NT2/D1 (cell line): ENCODE results near the gene TDRD6.

ENCODE experiments used
- DNase-seq: peaks from one replicate; pipeline ENCODE4 v3.0.0-alpha.2; 2011; ENCODE audit warnings: low read depth, low spot score
- H3K27me3 ChIP-seq: 2 replicates; pipeline ENCODE4 v1.6.0; 2011; ENCODE audit warnings: mild to moderate bottlenecking; ENCODE audit not compliant: insufficient read length, insufficient read depth
- H3K36me3 ChIP-seq: 2 replicates; pipeline ENCODE4 v1.6.1; 2011; ENCODE audit warnings: mild to moderate bottlenecking, low read length, mixed read lengths; ENCODE audit not compliant: insufficient read depth, insufficient read length
- H3K4me1 ChIP-seq: 2 replicates; pipeline ENCODE4 v1.5.1; 2011; ENCODE audit not compliant: insufficient read depth, insufficient read length
- H3K4me3 ChIP-seq: 2 replicates; pipeline ENCODE4 v1.5.1; 2011; ENCODE audit warnings: low read depth; ENCODE audit not compliant: insufficient read length
- H3K9ac ChIP-seq: 2 replicates; pipeline ENCODE4 v1.6.0; 2011; ENCODE audit warnings: low read depth; ENCODE audit not compliant: insufficient read length
- H3K9me3 ChIP-seq: 2 replicates; pipeline ENCODE4 v1.5.1; 2011; ENCODE audit warnings: mild to moderate bottlenecking, low read length; ENCODE audit not compliant: insufficient read depth
- SUZ12 ChIP-seq: IDR thresholded peaks from 2 replicates; pipeline ENCODE4 v1.6.1; 2011; ENCODE audit not compliant: insufficient read length, insufficient read depth; ENCODE audit errors: extremely low read depth
- YY1 ChIP-seq: IDR thresholded peaks from 2 replicates; pipeline ENCODE4 v1.6.1; 2011; ENCODE audit not compliant: insufficient read length, insufficient read depth
- ZNF274 ChIP-seq: IDR thresholded peaks from 2 replicates; pipeline ENCODE4 v1.6.1; 2011; ENCODE audit warnings: mild to moderate bottlenecking, low read depth, low read length

TDRD6 gene

GRCh38 chr6:46688117-46688965 is 656 bp downstream of the TDRD6 start:
- Histone ChIP-seq H3K27me3 (no peaks in the 10 kb centered on the region), H3K4me1 (no peaks in the 10 kb centered on the region), H3K36me3 (no peaks in the 10 kb centered on the region), H3K9me3 (no peaks in the 10 kb centered on the region), H3K9ac (no peak overlapping the region), H3K4me3 (no peak overlapping the region)
- TF ChIP-seq YY1 (no peak), ZNF274 (no peak)
- no peak for DNase-seq

GRCh38 chr6:46688966-46689335 is 1.3 kb downstream of the TDRD6 start:
- Histone ChIP-seq H3K27me3 (no peaks in the 10 kb centered on the region), H3K9ac (no peak overlapping the region)
- TF ChIP-seq YY1: no peak
- no peak for TF ChIP-seq ZNF274
- no peak for TF ChIP-seq SUZ12

GRCh38 chr6:46689657-46690056 is 2.0 kb downstream of the TDRD6 start:
- Histone ChIP-seq H3K9me3 (no peaks in the 10 kb centered on the region), H3K4me3 (no peak overlapping the region), H3K9ac (no peak overlapping the region), H3K36me3 (no peaks in the 10 kb centered on the region), H3K4me1 (no peaks in the 10 kb centered on the region), H3K27me3 (no peaks in the 10 kb centered on the region)
- TF ChIP-seq SUZ12 (no peak), ZNF274 (no peak), YY1 (no peak)
- DNase-seq: no peak

More at GRCh38 chr6:46688966-46689335, 1.3 kb downstream of the TDRD6 start:
- Histone ChIP-seq H3K4me1 (no peaks in the 10 kb centered on the region), H3K4me3 (no peak overlapping the region), H3K36me3 (no peaks in the 10 kb centered on the region), H3K9me3 (no peaks in the 10 kb centered on the region)
- no peak for DNase-seq

- H3K36me3 ChIP-seq: no peaks in the 10 kb centered on the region
- no peak overlapping the region for H3K9ac ChIP-seq
- no peak overlapping the region for H3K4me3 ChIP-seq
- H3K27me3 ChIP-seq: no peaks in the 10 kb centered on the region
- no peaks in the 10 kb centered on the region for H3K4me1 ChIP-seq
- DNase-seq: no peak
- no peak for TF ChIP-seq SUZ12
- no peak for TF ChIP-seq YY1
- no peak for TF ChIP-seq ZNF274
- H3K9me3 ChIP-seq: no peaks in the 10 kb centered on the region
These were observed 2.6 kb downstream of the TDRD6 start for GRCh38 chr6:46690141-46690755.

- Histone ChIP-seq H3K9me3 (no peaks in the 10 kb centered on the region), H3K27me3 (no peaks in the 10 kb centered on the region), H3K9ac (no peak overlapping the region), H3K36me3 (no peaks in the 10 kb centered on the region), H3K4me3 (no peak overlapping the region), H3K4me1 (no peaks in the 10 kb centered on the region)
- TF ChIP-seq ZNF274: no peak
- no peak for TF ChIP-seq SUZ12
- no peak for TF ChIP-seq YY1
- DNase-seq: no peak
These were observed 3.3 kb downstream of the TDRD6 start for GRCh38 chr6:46690911-46691451.

- Histone ChIP-seq H3K4me1 (no peaks in the 10 kb centered on the region), H3K27me3 (no peaks in the 10 kb centered on the region), H3K9me3 (no peaks in the 10 kb centered on the region), H3K36me3 (no peaks in the 10 kb centered on the region), H3K4me3 (no peak overlapping the region), H3K9ac (no peak overlapping the region)
- DNase-seq: no peak
- TF ChIP-seq ZNF274 (no peak), YY1 (no peak), SUZ12 (no peak)
These were observed 12.3 kb downstream of the TDRD6 start for GRCh38 chr6:46699970-46700369.

- H3K36me3 ChIP-seq: no peaks in the 10 kb centered on the region
- H3K27me3 ChIP-seq: no peaks in the 10 kb centered on the region
- no peak overlapping the region for H3K4me3 ChIP-seq
- H3K9me3 ChIP-seq: no peaks in the 10 kb centered on the region
- H3K4me1 ChIP-seq: no peaks in the 10 kb centered on the region
- no peak for DNase-seq
- TF ChIP-seq ZNF274 (no peak), SUZ12 (no peak), YY1 (no peak)
- no peak overlapping the region for H3K9ac ChIP-seq
These were observed 16.9 kb downstream of the TDRD6 start for GRCh38 chr6:46704562-46704961.
